Lung (tissue), 12 donors: ENCODE data around the gene DNAH17. TPM values are rescaled to one million over a fixed set of nuclear protein-coding genes. Genes with fewer than 3 reads are reported as not detected.

ENCODE experiments used
- ATAC-seq: fragments of 200-7000 bp; cut with Tn5 transposase; one replicate; pipeline ENCODE4 v1.9.1; 2020; ENCODE audit warnings: moderate number of reproducible peaks; ENCODE audit not compliant: insufficient read depth, low FRiP score
- DNase-seq, 3 donors: peaks; one replicate each; pipeline ENCODE4 v3.0.0-alpha.2; 2013 to 2017
- H3K27ac ChIP-seq, 2 donors: one replicate each; pipeline ENCODE4 v1.5.1; 2013; ENCODE audit warnings: mild to moderate bottlenecking in 2 of 2, moderate library complexity in 2 of 2, control low read depth in 1 of 2, inconsistent platforms in 1 of 2, low read depth in 1 of 2, low read length in 1 of 2
- H3K27me3 ChIP-seq, 3 donors: one replicate each; pipeline ENCODE4 v1.5.1; 2013; ENCODE audit warnings: low read length in 2 of 3; ENCODE audit not compliant: control insufficient read depth in 3 of 3, insufficient read depth in 3 of 3
- H3K36me3 ChIP-seq, 4 donors: one replicate each; pipeline ENCODE4 v1.5.1; 2013; ENCODE audit warnings: low read length in 4 of 4, mild to moderate bottlenecking in 1 of 4, moderate library complexity in 1 of 4; ENCODE audit not compliant: control insufficient read depth in 4 of 4, insufficient read depth in 4 of 4
- H3K4me1 ChIP-seq, 5 donors: one replicate each; pipeline ENCODE4 v1.5.1; 2013; ENCODE audit warnings: low read length in 5 of 5, mild to moderate bottlenecking in 2 of 5, moderate library complexity in 1 of 5; ENCODE audit not compliant: control insufficient read depth in 5 of 5, insufficient read depth in 5 of 5
- H3K4me3 ChIP-seq: one replicate; pipeline ENCODE4 v1.5.1; 2013; ENCODE audit warnings: mild to moderate bottlenecking, control low read depth, moderate library complexity
- H3K9ac ChIP-seq, 2 donors: one replicate each; pipeline ENCODE4 v1.5.1; 2013; ENCODE audit warnings: low read length in 2 of 2, control low read depth in 1 of 2; ENCODE audit not compliant: insufficient read depth in 1 of 2
- H3K9me3 ChIP-seq, 4 donors: one replicate each; pipeline ENCODE4 v1.5.1; 2013; ENCODE audit warnings: low read length in 3 of 4, mild to moderate bottlenecking in 1 of 4, moderate library complexity in 1 of 4; ENCODE audit not compliant: control insufficient read depth in 4 of 4, insufficient read depth in 3 of 4
- WGBS, 2 donors: extraction: QIAGEN DNeasy Blood & Tissue Kit; methylation state at CpG; one replicate each; pipeline ENCODE4 v1.1.7; 2013; 5-methylcytosine and 5-hydroxymethylcytosine counted together
- polyA plus RNA-seq, 2 donors: library from polyadenylated mRNA; stranded (reverse); fragments of 200-250 nt; gene quantifications; one replicate each; pipeline ENCODE4 v1.2.1, GENCODE V29; 2013
- total RNA-seq, 2 donors: library from RNA; depleted of rRNA in 1 of 2; stranded (reverse); fragments of >200 nt in 1 of 2; gene quantifications; one replicate each; pipeline ENCODE4 v1.2.1, GENCODE V29; 2014 to 2021
- TF ChIP-seq, protein P1 (sequence below): IDR thresholded peaks from 2 replicates; pipeline ENCODE4 v1.5.1; 2012; ENCODE audit warnings: mild to moderate bottlenecking; ENCODE audit errors: control extremely low read depth, extremely low read depth
- donor health status: control.
- donor health status: control.
- donor health status: Bipolar disorder and iron deficiency.
- donor health status: healthy.
- donor health status: DM: yes; HTN: yes; CAD: no.

DNAH17 gene
- total and polyA plus RNA-seq, 4 donors: 0.44 to 1.6 (median 1.2) TPM

DNA sequence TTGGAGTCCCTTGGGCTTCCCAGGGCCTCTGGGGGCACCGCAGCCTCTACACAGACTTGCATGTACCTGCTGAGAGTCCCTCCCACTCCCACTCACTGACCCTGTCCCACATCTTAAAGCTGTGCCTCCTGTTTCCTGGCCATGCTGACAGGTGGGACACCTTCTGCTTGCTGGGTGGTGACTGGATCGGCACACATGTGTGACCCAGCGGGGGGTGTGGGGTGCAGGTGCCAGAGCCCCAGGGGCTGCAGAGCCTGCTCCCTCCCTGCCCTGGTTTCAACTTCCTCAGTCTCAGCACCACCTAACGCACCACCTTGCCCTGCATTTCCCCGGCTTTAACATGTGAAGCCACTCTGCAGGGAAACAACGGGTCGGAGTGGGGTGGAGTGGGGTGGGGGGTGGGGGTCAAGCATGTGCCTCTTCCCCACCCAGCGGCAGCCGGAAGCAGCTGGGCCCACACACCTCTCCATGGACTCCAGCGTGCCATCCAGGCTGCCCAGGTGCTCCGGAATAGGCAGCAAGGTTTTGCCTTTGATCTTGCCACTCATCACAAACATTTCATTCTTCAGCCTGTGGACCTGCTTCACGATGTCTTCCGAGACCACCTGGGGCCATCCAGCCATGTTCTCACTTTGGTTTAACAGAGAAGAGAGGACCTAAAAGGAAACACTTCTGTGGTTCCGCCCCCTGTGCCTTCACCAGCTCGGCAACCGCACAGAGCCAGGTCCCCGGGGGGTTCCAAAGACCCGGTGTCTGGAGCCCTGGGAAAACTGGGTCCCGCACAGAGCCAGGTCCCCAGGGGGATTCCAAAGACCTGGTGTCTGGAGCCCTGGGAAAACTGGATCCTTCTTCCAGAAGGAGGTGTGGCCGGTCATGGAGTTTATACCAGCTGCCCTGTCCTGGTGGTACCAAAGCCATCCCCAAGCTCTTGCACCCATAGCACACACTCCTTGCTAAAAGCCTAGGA lies 4.7 kb downstream of the DNAH17 start:
- no peaks in the 10 kb centered on the region for H3K9me3 ChIP-seq
- no peaks in the 10 kb centered on the region for H3K36me3 ChIP-seq
- no peaks in the 10 kb centered on the region for H3K4me1 ChIP-seq
- no peak overlapping the region for H3K4me3 ChIP-seq
- TF ChIP-seq, protein P1, sequence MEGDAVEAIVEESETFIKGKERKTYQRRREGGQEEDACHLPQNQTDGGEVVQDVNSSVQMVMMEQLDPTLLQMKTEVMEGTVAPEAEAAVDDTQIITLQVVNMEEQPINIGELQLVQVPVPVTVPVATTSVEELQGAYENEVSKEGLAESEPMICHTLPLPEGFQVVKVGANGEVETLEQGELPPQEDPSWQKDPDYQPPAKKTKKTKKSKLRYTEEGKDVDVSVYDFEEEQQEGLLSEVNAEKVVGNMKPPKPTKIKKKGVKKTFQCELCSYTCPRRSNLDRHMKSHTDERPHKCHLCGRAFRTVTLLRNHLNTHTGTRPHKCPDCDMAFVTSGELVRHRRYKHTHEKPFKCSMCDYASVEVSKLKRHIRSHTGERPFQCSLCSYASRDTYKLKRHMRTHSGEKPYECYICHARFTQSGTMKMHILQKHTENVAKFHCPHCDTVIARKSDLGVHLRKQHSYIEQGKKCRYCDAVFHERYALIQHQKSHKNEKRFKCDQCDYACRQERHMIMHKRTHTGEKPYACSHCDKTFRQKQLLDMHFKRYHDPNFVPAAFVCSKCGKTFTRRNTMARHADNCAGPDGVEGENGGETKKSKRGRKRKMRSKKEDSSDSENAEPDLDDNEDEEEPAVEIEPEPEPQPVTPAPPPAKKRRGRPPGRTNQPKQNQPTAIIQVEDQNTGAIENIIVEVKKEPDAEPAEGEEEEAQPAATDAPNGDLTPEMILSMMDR: no peak
- ATAC-seq (no peak), DNase-seq (no peak)
- 70 to 74% methylated on average over 20 of the region's 20 CpGs for WGBS, 2 donors
- no peak overlapping the region for H3K27ac ChIP-seq
- no peaks in the 10 kb centered on the region for H3K27me3 ChIP-seq
- H3K9ac ChIP-seq: no peak overlapping the region

DNA sequence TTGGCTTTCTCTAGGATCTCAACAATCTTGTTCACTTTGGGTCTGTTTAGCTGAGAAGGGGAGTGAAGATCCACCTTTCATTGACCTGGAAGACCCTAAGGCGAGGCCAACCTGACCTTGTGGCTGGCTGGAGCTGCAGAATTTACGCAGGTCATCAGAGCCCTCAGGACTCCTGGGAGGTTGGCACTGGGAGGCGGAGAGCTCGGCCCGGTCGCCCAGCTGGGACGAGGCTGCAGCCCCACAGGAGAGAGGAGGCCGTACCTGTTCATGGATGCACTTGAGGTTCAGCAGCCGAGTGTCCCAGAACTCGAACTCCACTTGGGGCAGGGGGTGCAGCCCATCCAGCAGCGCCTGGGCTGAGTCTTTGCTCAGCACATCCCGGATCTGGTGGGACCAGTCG lies 5.9 kb downstream of the DNAH17 start:
- Histone ChIP-seq H3K4me3 (no peak overlapping the region), H3K4me1 (no peaks in the 10 kb centered on the region), H3K27me3 (no peaks in the 10 kb centered on the region), H3K36me3 (no peaks in the 10 kb centered on the region), H3K27ac (no peak overlapping the region), H3K9ac (no peak overlapping the region), H3K9me3 (no peaks in the 10 kb centered on the region)
- DNase-seq: no peak
- WGBS, 2 donors: 96% methylated on average over 13 of the region's 13 CpGs
- TF ChIP-seq, protein P1: no peak
- ATAC-seq: no peak

DNA sequence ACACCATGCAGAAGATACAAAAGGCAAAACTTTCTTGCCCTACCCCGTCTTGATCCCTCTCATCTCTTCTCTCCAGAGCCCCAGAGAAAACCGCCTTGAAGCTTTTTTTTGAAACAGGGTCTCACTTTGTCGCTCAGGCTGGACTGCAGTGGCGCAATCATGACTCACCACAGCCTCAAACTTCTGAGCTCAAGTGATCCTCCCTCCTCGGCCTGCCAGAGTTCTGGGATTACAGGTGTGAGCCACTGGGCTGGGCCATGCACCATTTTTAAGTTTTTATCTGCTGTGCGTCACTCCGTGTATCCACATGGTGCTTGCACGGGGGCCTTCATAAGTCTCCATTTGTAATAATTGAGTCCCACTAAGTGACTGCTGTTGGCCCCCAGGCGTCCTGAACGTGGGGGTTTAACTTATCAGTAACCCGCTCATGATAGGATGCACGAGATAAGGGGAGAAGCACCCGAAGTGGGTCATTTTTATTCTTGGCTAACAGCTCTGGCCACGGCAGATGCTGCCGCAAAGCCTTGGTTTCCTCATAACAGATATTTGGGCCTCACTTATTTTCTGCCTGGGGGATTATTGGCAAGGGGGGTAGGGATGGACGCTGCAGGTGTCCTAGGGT lies 8.6 kb downstream of the DNAH17 start:
- WGBS, 2 donors: 73 to 74% methylated on average over 16 of the region's 16 CpGs
- TF ChIP-seq, protein P1: no peak
- no peak overlapping the region for H3K27ac ChIP-seq
- H3K9ac ChIP-seq: no peak overlapping the region
- ATAC-seq (no peak), DNase-seq (no peak)
- no peaks in the 10 kb centered on the region for H3K4me1 ChIP-seq
- no peaks in the 10 kb centered on the region for H3K36me3 ChIP-seq
- no peaks in the 10 kb centered on the region for H3K27me3 ChIP-seq
- no peak overlapping the region for H3K4me3 ChIP-seq
- no peaks in the 10 kb centered on the region for H3K9me3 ChIP-seq
